ENCODE measurements around the gene SIN3A. TPM values are rescaled to one million over a fixed set of nuclear protein-coding genes. Genes with fewer than 3 reads are reported as not detected.

SIN3A gene
- total and polyA plus RNA-seq, 9 of the 15 experiments (the other 6 are each of a cell fraction or from before 2014, with no cell fraction given): 11.1 to 70.3 (median 25.3) TPM

DNA sequence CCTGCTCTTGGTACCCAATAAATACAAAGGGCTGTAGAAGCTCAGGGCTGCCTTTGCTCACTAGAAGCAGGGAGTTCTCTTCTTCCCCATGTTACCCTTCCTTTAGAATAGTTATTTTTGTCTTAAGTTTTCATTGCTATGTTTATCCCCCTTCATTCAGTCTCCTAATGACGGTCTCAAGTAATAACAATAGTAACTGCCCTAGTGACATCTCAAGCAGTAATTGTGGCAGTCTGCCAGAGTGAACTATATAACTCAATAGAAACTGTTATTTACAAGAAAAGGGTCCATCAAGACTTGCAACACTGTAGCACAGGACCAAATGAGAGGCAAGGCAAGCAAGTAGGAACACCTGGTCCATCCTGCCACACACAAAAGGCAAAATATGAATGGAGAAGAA lies 32.5 kb upstream of the SIN3A start:
- no TSS peak for BruUV-seq (replicated peaks)
- CTCF ChIA-PET (ENCODE audit: low intra/inter-chr PET ratio): no interaction called here
- intact Hi-C loops (cut with micrococcal nuclease): no loop called here
- H3K36me3 ChIP-seq (ENCODE audit: control insufficient read depth, insufficient read depth, low read length): peaks cover 11% of the 10 kb centered on the region; the same call in 2 of the 3 replicates
- no peaks in the 10 kb centered on the region for H3K4me1 ChIP-seq (replicated peaks in 1 of 2; ENCODE audit: control insufficient read depth in 2 of 2, insufficient read depth in 2 of 2, low read length in 2 of 2)
- H3K4me3 ChIP-seq: no peak overlapping the region
- POLR2A ChIA-PET: interaction anchor here (0.8 kb wide), 1 partner anchor 17 kb away, joined by 3 read pairs; no protein-coding TSS in a partner anchor
- H3K9me3 ChIP-seq (replicated peaks; ENCODE audit: control insufficient read depth, insufficient read depth, low read depth, low read length): no peaks in the 10 kb centered on the region
- H3K27me3 ChIP-seq (ENCODE audit: control insufficient read depth in 2 of 2, insufficient read depth in 2 of 2, low read length in 2 of 2): no peaks in the 10 kb centered on the region
- no peak overlapping the region for H3K27ac ChIP-seq (ENCODE audit: extremely low read depth, low read depth, low read length)
- no peak for FAIRE-seq
- no peak overlapping the region for H3K4me2 ChIP-seq (ENCODE audit: insufficient read depth, low read length)
- no peak for ATAC-seq
- 72% methylated on average over 1 of the region's 1 CpG for WGBS (ENCODE audit: insufficient coverage, low coverage, missing lambda C conversion rate)
- H3K79me2 ChIP-seq (ENCODE audit: control insufficient read depth, insufficient read depth, low read length): no peaks in the 10 kb centered on the region
- no peak overlapping the region for H2AFZ ChIP-seq (ENCODE audit: low read depth, low read length)
- H3K9ac ChIP-seq (ENCODE audit: insufficient read depth in 1 of 2, low read depth in 2 of 2, low read length in 2 of 2): no peak overlapping the region
- DNase-seq (ENCODE audit: extremely low read depth in 1 of 4, low spot score in 3 of 4): no peak
- H3K9me1 ChIP-seq (ENCODE audit: control insufficient read depth, insufficient read depth, low read length): no peaks in the 10 kb centered on the region
- in situ Hi-C loops (cut with MboI): no loop called here
- H4K20me1 ChIP-seq (replicated peaks; ENCODE audit: control insufficient read depth, insufficient read depth, low read length): no peaks in the 10 kb centered on the region
- TF ChIP-seq ZNF512 (tag; IDR thresholded peaks at IDR 0.05) (no peak), NR2C2 (CRISPR knock-in tag; IDR thresholded peaks at IDR 0.05) (no peak), NR2C2 (tag; IDR thresholded peaks at IDR 0.05) (no peak), HNRNPK (IDR thresholded peaks at IDR 0.05; ENCODE audit: low read depth, low read length, poor library complexity, severe bottlenecking) (no peak), CREB5 (CRISPR knock-in tag; IDR thresholded peaks at IDR 0.05) (no peak), HLTF (IDR thresholded peaks at IDR 0.05) (no peak), ASH1L (IDR thresholded peaks at IDR 0.05; ENCODE audit: borderline replicate concordance, low read depth, partially characterized antibody) (no peak), RB1 (IDR thresholded peaks at IDR 0.05; ENCODE audit: low read depth) (no peak), ZNF75A (CRISPR knock-in tag; IDR thresholded peaks at IDR 0.05) (no peak), PYGO2 (tag; IDR thresholded peaks at IDR 0.05) (no peak), KDM1A (IDR thresholded peaks at IDR 0.05) (no peak), BDP1 (IDR thresholded peaks at IDR 0.05; ENCODE audit: insufficient read depth, insufficient read length) (no peak), TAF9B (IDR thresholded peaks at IDR 0.05; ENCODE audit: partially characterized antibody) (no peak), PREB (CRISPR knock-in tag; IDR thresholded peaks at IDR 0.05) (no peak)
- TF ChIP-seq, protein P1, sequence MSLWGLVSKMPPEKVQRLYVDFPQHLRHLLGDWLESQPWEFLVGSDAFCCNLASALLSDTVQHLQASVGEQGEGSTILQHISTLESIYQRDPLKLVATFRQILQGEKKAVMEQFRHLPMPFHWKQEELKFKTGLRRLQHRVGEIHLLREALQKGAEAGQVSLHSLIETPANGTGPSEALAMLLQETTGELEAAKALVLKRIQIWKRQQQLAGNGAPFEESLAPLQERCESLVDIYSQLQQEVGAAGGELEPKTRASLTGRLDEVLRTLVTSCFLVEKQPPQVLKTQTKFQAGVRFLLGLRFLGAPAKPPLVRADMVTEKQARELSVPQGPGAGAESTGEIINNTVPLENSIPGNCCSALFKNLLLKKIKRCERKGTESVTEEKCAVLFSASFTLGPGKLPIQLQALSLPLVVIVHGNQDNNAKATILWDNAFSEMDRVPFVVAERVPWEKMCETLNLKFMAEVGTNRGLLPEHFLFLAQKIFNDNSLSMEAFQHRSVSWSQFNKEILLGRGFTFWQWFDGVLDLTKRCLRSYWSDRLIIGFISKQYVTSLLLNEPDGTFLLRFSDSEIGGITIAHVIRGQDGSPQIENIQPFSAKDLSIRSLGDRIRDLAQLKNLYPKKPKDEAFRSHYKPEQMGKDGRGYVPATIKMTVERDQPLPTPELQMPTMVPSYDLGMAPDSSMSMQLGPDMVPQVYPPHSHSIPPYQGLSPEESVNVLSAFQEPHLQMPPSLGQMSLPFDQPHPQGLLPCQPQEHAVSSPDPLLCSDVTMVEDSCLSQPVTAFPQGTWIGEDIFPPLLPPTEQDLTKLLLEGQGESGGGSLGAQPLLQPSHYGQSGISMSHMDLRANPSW (CRISPR knock-in tag; IDR thresholded peaks at IDR 0.05): no peak
- TF ChIP-seq, protein P2, sequence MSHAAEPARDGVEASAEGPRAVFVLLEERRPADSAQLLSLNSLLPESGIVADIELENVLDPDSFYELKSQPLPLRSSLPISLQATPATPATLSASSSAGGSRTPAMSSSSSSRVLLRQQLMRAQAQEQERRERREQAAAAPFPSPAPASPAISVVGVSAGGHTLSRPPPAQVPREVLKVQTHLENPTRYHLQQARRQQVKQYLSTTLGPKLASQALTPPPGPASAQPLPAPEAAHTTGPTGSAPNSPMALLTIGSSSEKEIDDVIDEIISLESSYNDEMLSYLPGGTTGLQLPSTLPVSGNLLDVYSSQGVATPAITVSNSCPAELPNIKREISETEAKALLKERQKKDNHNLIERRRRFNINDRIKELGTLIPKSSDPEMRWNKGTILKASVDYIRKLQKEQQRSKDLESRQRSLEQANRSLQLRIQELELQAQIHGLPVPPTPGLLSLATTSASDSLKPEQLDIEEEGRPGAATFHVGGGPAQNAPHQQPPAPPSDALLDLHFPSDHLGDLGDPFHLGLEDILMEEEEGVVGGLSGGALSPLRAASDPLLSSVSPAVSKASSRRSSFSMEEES (CRISPR knock-in tag; IDR thresholded peaks at IDR 0.05): no peak

Measured in K562 (cell line).